HFF-Myc (cell line): ENCODE results near the gene CD200R1L.

Source experiments
- DNase-seq: peaks from one replicate; pipeline ENCODE4 v3.0.0-alpha.2; 2011; ENCODE audit warnings: low read depth; ENCODE audit errors: extremely low read depth
- H3K4me3 ChIP-seq: replicated peaks from 2 replicates; pipeline ENCODE4 v1.5.1; 2011; ENCODE audit warnings: low read depth, mild to moderate bottlenecking, control low read depth, low read length
- TF ChIP-seq, protein P1 (sequence below): IDR thresholded peaks from 2 replicates; pipeline ENCODE4 v1.5.1; 2012; ENCODE audit warnings: mild to moderate bottlenecking, low read depth, low read length, control low read depth; ENCODE audit errors: missing control alignments

Gene CD200R1L

GRCh38 chr3:112778353-112778948 is 68.2 kb downstream of the CD200R1L start:
- no peak for DNase-seq
- H3K4me3 ChIP-seq = no peak overlapping the region
- TF ChIP-seq, protein P1, sequence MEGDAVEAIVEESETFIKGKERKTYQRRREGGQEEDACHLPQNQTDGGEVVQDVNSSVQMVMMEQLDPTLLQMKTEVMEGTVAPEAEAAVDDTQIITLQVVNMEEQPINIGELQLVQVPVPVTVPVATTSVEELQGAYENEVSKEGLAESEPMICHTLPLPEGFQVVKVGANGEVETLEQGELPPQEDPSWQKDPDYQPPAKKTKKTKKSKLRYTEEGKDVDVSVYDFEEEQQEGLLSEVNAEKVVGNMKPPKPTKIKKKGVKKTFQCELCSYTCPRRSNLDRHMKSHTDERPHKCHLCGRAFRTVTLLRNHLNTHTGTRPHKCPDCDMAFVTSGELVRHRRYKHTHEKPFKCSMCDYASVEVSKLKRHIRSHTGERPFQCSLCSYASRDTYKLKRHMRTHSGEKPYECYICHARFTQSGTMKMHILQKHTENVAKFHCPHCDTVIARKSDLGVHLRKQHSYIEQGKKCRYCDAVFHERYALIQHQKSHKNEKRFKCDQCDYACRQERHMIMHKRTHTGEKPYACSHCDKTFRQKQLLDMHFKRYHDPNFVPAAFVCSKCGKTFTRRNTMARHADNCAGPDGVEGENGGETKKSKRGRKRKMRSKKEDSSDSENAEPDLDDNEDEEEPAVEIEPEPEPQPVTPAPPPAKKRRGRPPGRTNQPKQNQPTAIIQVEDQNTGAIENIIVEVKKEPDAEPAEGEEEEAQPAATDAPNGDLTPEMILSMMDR = no peak

DNA sequence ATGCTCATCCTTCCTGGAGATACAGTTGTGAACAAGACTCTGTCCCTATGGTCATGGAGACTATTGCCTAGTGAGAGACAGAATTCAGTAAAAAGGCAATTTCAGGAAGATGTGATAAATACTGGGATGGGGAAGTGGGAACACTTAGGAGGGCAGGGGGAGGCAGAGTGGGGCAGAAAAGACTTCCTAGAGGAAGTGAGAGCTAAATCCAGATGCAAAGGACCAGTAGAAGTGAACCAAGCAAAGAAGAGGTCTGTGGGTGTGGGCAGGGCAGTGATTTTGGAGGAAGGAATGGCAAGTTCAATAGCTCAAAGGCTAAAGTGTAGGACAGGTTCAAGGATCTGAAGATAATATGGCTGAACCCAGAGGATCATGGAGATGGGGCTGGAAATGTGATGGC is 68.9 kb downstream of the CD200R1L start:
- no peak overlapping the region for H3K4me3 ChIP-seq
- DNase-seq = no peak
- TF ChIP-seq, protein P1 = no peak

GRCh38 chr3:112776836-112777235 is 69.8 kb downstream of the CD200R1L start:
- TF ChIP-seq, protein P1 = no peak
- no peak overlapping the region for H3K4me3 ChIP-seq
- DNase-seq = no peak

GRCh38 chr3:112776000-112776399 is 70.7 kb downstream of the CD200R1L start:
- DNase-seq = no peak
- H3K4me3 ChIP-seq = no peak overlapping the region
- TF ChIP-seq, protein P1 = no peak

- H3K4me3 ChIP-seq = no peak overlapping the region
- no peak for DNase-seq
- TF ChIP-seq, protein P1 = no peak
Measured at GRCh38 chr3:112775011-112775742, 71.5 kb downstream of the CD200R1L start.

DNA sequence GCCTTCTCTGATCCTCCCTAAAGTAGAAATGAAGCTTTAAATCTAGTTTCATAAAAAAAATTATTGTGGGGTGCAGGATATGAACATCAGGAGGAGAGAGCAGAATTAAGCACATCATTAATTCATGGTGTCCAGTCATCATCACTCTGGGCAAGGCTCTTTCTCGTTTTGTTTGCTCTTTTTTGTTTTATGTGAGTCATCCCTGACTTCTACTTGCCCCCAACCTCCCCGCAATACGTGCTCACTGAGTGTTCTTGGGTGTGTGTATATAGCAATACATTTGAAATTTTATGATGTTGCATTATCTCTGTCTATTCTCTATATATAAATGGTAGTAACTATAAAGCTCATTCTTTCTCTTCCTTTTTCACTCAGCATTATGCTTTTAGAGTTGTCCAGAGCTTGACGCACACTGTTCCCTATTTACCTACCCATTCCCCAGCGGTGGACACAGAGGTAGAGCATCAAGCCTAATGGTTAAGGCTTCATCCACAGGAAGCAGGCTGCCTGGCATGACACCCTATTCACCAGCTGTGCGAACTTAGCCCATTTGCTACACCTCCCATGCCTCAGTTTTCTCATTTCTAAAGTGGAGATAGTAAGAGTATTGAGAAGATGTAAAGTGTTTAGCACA is 72.3 kb downstream of the CD200R1L start:
- TF ChIP-seq, protein P1 = no peak
- no peak overlapping the region for H3K4me3 ChIP-seq
- no peak for DNase-seq
